ENCODE measurements around the gene SLC12A9. TPM values are rescaled to one million over a fixed set of nuclear protein-coding genes. Genes with fewer than 3 reads are reported as not detected.

Gene SLC12A9
- total RNA-seq, 3 donors from 2014 or later, result 27.9 to 34.0 (median 33.5) TPM

DNA sequence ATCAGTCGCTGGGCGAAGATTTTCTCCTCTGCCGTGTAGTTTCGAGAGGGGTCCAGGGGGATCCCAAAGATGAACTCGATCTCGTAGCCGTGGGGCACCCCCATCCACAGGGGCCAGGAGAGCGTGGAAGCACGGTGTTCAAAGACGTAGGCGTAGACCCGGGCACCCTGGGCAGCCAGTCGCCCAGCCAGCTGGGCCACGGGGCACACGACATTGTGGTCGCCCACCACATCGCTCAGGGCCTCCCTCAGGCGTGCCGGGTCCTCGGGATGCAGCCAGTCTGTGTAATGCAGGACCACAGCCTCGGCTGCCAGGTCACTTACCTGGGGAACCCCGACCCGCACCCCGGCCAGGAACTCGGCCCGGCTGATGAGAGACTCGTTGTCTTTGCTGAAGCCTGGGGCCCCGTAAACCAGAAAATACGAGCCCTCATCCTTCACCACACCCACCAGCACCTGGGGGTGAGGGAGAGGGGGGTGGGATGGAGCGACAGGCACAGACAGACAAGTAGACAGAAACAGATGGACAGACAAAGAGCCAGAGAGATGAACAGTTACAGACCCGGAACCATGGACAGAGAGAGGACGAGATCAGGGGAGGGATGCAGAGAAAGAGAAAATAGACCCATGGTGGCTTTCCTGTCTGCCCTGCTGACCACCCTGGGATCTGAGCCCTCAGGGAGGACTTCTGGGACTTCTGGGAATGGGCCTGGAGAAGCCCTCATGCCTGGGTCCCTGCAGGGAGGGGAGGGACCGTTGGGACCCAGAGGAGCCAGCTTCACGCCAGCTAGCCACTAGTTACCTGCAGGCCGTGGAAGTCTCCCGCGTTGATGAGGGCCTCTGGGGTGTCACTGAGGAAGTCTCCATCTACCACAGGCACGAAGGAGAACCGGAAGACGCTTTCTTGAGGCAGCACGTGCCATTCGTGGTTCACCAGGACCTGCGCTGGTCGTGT, 40.1 kb downstream of the SLC12A9 start:
- DNase-seq (peak in 2 of 3 donors; percentile 31 to 57), ATAC-seq (no peak)
- intact Hi-C loops (cut with DNase I, micrococcal nuclease), result no loop called here
- peaks cover 48% of the 10 kb centered on the region for H3K4me1 ChIP-seq (ENCODE audit: low read depth)
- no peaks in the 10 kb centered on the region for H3K36me3 ChIP-seq (ENCODE audit: low read depth)
- no peak overlapping the region for H3K4me3 ChIP-seq
- TF ChIP-seq, protein P1, sequence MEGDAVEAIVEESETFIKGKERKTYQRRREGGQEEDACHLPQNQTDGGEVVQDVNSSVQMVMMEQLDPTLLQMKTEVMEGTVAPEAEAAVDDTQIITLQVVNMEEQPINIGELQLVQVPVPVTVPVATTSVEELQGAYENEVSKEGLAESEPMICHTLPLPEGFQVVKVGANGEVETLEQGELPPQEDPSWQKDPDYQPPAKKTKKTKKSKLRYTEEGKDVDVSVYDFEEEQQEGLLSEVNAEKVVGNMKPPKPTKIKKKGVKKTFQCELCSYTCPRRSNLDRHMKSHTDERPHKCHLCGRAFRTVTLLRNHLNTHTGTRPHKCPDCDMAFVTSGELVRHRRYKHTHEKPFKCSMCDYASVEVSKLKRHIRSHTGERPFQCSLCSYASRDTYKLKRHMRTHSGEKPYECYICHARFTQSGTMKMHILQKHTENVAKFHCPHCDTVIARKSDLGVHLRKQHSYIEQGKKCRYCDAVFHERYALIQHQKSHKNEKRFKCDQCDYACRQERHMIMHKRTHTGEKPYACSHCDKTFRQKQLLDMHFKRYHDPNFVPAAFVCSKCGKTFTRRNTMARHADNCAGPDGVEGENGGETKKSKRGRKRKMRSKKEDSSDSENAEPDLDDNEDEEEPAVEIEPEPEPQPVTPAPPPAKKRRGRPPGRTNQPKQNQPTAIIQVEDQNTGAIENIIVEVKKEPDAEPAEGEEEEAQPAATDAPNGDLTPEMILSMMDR (IDR thresholded peaks at IDR 0.05), result no peak
- H3K9me3 ChIP-seq, result no peaks in the 10 kb centered on the region

DNA sequence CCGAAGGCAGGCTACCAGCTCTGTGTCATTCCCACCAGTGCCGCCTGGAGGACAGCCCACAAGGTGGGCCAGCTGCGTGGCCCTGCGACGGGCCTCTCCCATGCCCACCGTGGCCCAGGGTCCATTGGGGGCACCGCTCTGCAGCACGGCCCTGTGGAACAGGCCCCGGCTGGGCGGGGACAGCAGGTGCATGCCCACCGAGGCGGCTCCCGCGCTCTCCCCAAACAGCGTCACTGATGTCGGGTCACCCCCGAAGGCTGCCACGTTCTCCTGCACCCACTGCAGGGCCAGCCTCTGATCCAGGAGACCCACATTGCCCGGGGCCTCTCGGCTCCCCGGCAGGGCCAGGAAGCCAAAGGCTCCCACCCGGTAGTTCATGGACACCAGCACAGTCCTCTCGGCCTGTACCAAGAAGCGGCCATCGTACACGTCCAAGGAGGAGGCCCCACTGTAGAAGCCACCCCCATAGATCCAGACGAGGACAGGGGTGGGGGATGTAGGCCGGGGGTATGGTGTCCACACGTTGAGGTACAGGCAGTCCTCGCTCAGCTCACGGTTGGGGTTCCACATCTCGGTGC, 40.9 kb downstream of the SLC12A9 start:
- Histone ChIP-seq H3K36me3 (ENCODE audit: low read depth) (no peaks in the 10 kb centered on the region), H3K4me1 (ENCODE audit: low read depth) (peaks cover 45% of the 10 kb centered on the region), H3K9me3 (no peaks in the 10 kb centered on the region), H3K4me3 (no peak overlapping the region)
- TF ChIP-seq, protein P1 (IDR thresholded peaks at IDR 0.05), result no peak
- no peak for ATAC-seq
- intact Hi-C loops (cut with DNase I, micrococcal nuclease), result no loop called here
- DNase-seq, result no peak

DNA sequence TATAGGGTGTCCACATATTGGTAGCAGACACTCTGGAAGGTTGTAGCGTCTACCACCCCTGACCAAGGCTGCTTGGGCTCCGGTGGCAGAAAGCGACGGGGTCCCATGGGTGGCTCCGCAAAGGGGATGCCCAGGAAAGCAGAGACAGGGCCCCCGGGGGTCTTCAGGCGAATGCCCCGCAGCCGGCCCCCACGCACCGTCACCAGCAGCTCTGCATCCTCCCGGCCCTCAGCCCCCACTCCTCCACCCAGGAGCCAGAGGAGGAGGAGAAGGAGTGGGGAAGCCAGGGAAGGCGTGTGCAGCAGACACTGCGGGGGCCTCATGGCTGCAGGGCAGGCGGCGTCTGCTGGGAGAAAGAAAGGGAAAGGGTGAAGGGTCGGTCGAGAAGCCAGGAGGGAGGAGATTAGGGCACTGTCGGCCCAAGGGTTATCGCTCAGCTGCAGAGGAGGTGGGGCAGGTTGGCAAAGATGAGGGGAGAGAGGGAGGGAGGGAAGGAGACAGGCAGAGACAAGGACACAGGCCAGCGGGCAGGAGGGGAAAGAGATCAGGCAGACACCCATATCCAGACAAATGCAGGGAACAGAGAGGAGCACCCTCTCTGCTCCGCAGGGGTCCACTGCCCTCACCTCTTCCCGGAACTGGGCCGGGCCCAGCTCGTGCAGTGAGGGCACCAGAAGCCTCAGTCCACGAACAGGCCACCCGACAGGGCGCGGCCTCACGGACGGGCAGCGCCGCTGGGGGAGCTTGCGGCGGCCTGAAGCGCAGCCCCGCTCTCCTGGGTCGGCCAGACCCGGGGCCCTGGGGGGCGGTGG, 41.6 kb downstream of the SLC12A9 start:
- ATAC-seq (no peak), DNase-seq (no peak)
- peaks cover 42% of the 10 kb centered on the region for H3K4me1 ChIP-seq (ENCODE audit: low read depth)
- TF ChIP-seq, protein P1 (IDR thresholded peaks at IDR 0.05), result no peak
- H3K4me3 ChIP-seq, result no peak overlapping the region
- intact Hi-C loops (cut with DNase I, micrococcal nuclease), result no loop called here
- no peaks in the 10 kb centered on the region for H3K9me3 ChIP-seq
- no peaks in the 10 kb centered on the region for H3K36me3 ChIP-seq (ENCODE audit: low read depth)

DNA sequence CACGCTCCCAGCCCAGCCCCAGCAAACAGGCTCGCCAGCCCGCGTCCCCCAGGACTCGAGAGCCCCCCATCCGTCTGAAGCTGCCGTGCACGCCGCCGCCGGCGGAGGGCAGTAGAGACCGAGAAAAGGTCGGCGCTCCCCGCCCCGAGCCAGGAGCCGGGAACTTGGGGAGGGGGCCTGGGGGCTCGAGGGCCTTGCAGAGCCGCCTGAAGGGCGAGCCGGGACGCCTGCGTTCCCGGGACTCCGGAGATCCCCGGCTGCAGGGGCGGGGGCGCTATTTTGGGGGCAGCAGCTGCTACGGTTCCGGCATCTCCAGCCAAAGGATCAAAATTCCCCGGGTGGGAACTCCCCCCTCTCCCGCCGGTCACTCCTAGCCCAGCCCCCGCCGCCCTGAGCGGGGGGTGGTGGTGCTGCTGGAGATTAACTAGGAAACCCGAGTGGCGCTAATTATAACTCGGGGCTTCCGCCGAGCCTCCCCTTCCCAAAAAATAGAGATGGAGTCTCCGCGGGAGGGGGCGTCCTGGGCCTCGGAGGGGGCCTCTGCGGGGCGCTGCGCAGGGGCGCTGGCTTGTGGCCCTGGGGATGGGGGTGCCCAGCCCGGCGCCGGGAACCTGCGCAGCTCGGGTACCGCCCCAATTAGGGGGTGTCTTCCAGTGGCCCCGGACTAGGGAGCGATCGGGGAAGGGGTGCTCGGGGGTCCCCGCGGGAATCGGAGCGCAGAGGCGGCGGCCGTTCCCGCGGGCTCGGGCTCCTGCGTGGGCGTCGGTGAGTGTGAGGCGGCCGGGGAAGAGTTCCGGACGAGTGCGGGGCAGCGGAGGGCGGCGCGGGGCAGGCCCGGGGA, 42.6 kb downstream of the SLC12A9 start:
- Histone ChIP-seq H3K4me1 (ENCODE audit: low read depth) (peaks cover 42% of the 10 kb centered on the region), H3K36me3 (ENCODE audit: low read depth) (no peaks in the 10 kb centered on the region), H3K9me3 (no peaks in the 10 kb centered on the region), H3K4me3 (no peak overlapping the region)
- DNase-seq, result peak; percentile 67 to 75 (median 68)
- ATAC-seq, result peak; percentile 2
- intact Hi-C loops (cut with DNase I, micrococcal nuclease), result loop anchor here (5.0 kb wide), 2 partner anchors 72 to 162 kb away; partner anchors contain the start of gene MUC12 (in 1 of the 2)
- TF ChIP-seq, protein P1 (IDR thresholded peaks at IDR 0.05), result peak; percentile 69

DNA sequence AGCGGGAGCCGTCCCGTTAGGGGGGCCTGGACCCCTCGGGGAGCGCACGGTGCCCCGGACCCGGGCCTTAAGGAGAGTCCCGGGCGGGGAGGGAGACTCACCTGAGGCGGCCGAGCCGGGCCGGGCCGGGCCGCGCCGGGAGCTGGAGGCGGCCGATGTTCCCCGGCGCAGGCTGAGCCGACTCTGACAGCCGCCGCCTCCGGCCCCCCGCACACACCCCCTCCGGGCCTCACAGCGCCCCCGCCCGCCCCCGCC, 43.1 kb downstream of the SLC12A9 start, which contains the start of gene ACHE:
Gene ACHE, minus strand, starts transcription at position 188 of the 255 bp plus-strand sequence. CDS start 1,656 bp downstream, outside the sequence.
- intact Hi-C loops (cut with DNase I, micrococcal nuclease), result loop anchor here (5.0 kb wide), 2 partner anchors 72 to 162 kb away; partner anchors contain the start of gene MUC12 (in 1 of the 2)
- ATAC-seq, result peak; percentile 37
- TF ChIP-seq, protein P1 (IDR thresholded peaks at IDR 0.05), result no peak
- Histone ChIP-seq H3K9me3 (no peaks in the 10 kb centered on the region), H3K4me3 (no peak within 1 kb of the TSS), H3K4me1 (ENCODE audit: low read depth) (peaks cover 39% of the 10 kb centered on the region), H3K36me3 (ENCODE audit: low read depth) (no peaks in the 10 kb centered on the region)
- DNase-seq, result no peak
